Measurements from ENCODE around the gene SLC16A13. TPM values are rescaled to one million over a fixed set of nuclear protein-coding genes. Genes with fewer than 3 reads are reported as not detected.

SLC16A13 gene
- total and polyA plus RNA-seq, 7 donors: 0.17 to 1.5 (median 0.57) TPM

DNA sequence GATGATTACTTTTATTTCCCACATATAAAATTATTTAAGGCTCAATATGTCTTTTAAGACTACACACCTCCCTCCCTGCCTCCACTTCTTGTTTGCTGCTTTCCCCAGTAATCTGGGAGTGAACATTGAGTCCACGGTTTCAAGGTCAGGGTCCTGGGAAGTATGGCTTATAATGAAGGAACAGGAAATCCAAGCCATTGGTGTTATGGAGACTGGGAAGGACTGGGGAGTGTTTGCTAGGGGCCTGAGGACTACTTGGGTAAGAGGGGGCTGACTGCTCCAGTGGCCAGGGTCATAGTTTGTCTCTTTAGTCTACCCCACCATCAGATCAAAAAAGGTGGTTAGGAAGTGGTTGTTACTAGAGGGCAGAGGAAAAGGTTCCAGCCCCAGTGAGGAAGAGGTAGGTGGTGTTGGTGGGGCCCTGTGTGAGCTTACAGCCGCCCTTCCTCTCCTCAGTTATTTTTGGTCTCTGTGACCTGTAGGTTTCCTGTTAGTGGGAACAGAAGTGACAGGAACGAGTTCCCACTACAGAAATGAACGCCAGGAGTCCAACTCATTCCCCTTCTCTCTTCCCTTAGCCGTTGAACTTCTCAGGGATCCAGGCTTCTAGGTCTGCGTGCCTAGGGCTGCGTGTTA lies 742 bp upstream of the SLC16A13 start:
- WGBS, 3 donors: 23 to 30% (median 23%) methylated on average over 7 of the region's 7 CpGs
- Histone ChIP-seq H3K36me3 (ENCODE audit: insufficient read depth in 1 of 2, low read depth in 1 of 2) (no peaks in the 10 kb centered on the region), H3K4me1 (peaks cover 4% of the 10 kb centered on the region), H3K27ac (peak overlapping the region; percentile 65), H3K27me3 (ENCODE audit: insufficient read depth in 3 of 3, low read length in 2 of 3) (peaks cover 0 to 22% (median 9%) of the 10 kb centered on the region in 3 donors), H3K4me3 (peak overlapping the region; percentile 70), H3K9me3 (no peaks in the 10 kb centered on the region)
- TF ChIP-seq CTCF (IDR thresholded peaks at IDR 0.05): no peak
- peak in 3 of 4 donors; percentile 17 to 46 (median 44) for ATAC-seq
- DNase-seq: no peak
- intact Hi-C loops (cut with DNase I): no loop called here

- no peak for TF ChIP-seq CTCF (IDR thresholded peaks at IDR 0.05)
- H3K36me3 ChIP-seq (ENCODE audit: insufficient read depth in 1 of 2, low read depth in 1 of 2): no peaks in the 10 kb centered on the region
- DNase-seq (no peak), ATAC-seq (no peak)
- WGBS, 3 donors: 78 to 85% (median 79%) methylated on average over 19 of the region's 19 CpGs
- intact Hi-C loops (cut with DNase I): no loop called here
- H3K27me3 ChIP-seq (ENCODE audit: insufficient read depth in 3 of 3, low read length in 2 of 3): peaks cover 0 to 41% (median 14%) of the 10 kb centered on the region in 3 donors
- H3K4me3 ChIP-seq: no peak overlapping the region
- no peaks in the 10 kb centered on the region for H3K9me3 ChIP-seq
- H3K27ac ChIP-seq: no peak overlapping the region
- peaks cover 11% of the 10 kb centered on the region for H3K4me1 ChIP-seq
Observed at GRCh38 chr17:7038025-7038862, 2.4 kb downstream of the SLC16A13 start.

GRCh38 chr17:7039832-7040231 lies 4.0 kb downstream of the SLC16A13 start:
- H3K4me1 ChIP-seq: peaks cover 15% of the 10 kb centered on the region
- H3K9me3 ChIP-seq: no peaks in the 10 kb centered on the region
- DNase-seq (no peak), ATAC-seq (no peak)
- H3K4me3 ChIP-seq: no peak overlapping the region
- TF ChIP-seq CTCF (IDR thresholded peaks at IDR 0.05): no peak
- H3K27me3 ChIP-seq (ENCODE audit: insufficient read depth in 3 of 3, low read length in 2 of 3): peaks cover 0 to 48% (median 18%) of the 10 kb centered on the region in 3 donors
- WGBS, 3 donors: 91 to 95% (median 94%) methylated on average over 5 of the region's 5 CpGs
- intact Hi-C loops (cut with DNase I): no loop called here
- no peak overlapping the region for H3K27ac ChIP-seq
- H3K36me3 ChIP-seq (ENCODE audit: insufficient read depth in 1 of 2, low read depth in 1 of 2): no peaks in the 10 kb centered on the region

DNA sequence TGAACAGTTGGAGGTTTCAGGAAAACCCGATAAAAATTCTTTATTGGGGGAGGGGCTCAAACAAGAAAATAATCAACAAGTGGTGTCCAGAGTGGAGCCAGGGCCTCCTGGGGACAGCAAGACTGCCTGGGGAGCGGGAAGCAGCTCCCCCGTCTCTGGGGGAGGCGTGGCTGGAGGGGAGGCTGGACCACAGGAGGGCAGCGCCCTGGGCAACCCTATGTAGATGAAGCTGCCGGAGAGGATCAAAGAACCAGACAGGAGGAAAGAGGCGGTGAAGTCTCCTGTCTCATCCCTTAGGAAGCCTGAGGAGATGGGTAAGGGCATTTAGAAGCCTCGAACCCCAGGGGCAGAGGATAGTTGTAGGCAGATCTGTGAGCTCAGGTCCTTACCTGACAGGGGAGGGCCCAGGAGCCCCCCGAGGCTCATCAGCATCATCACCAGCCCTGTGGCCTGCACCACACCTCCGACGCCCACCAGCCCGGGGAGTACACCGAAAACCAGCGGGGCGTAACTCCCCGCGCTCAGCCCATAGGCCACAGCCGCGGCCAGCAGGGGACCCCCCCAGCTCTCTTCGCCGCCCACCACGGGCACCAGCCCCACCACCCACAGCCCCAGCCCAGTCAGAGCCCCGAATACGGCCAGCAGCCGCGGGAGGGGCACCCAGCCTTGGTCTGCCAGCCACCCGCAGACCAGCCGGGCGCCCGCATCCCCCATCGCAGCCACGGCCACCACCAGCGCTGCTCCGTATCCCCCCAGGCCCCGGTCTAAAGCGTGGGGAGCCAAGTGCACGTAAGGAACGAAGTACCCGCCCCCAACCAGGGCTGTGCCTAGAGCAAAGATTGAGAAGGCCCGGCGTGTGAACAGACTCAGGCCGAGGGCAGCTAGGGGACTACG lies 6.0 kb downstream of the SLC16A13 start:
- ATAC-seq (no peak), DNase-seq (no peak)
- Histone ChIP-seq H3K27me3 (ENCODE audit: insufficient read depth in 3 of 3, low read length in 2 of 3) (peaks cover 0 to 29% (median 12%) of the 10 kb centered on the region in 3 donors), H3K36me3 (ENCODE audit: insufficient read depth in 1 of 2, low read depth in 1 of 2) (no peaks in the 10 kb centered on the region), H3K9me3 (no peaks in the 10 kb centered on the region), H3K27ac (no peak overlapping the region), H3K4me3 (peak overlapping the region; percentile 60), H3K4me1 (peaks cover 21% of the 10 kb centered on the region)
- intact Hi-C loops (cut with DNase I): no loop called here
- no peak for TF ChIP-seq CTCF (IDR thresholded peaks at IDR 0.05)
- WGBS, 3 donors: 38 to 43% (median 42%) methylated on average over 35 to 43 of the region's 43 CpGs

Measured in psoas muscle (tissue), 8 donors.